Right atrium auricular region (tissue), 2 donors: ENCODE results near the gene BAIAP2L2. TPM values are rescaled to one million over a fixed set of nuclear protein-coding genes. Genes with fewer than 3 reads are reported as not detected.

Experiments
- DNase-seq: peaks from one replicate; pipeline ENCODE4 v3.0.0-alpha.2; 2019; ENCODE audit warnings: low spot score
- H3K27ac ChIP-seq, 2 donors: fragments of 200-600 bp; sonication (generic); 1 replicate in 1 of 2; 2 replicates in 1 of 2; pipeline ENCODE4 v1.5.1; 2016 to 2019
- H3K27me3 ChIP-seq, 2 donors: fragments of 200-600 bp; sonication (generic); one replicate each; pipeline versions ENCODE4 v1.5.1 to v1.6.0; 2017 to 2019
- H3K36me3 ChIP-seq: fragments of 200-600 bp; sonication (generic); one replicate; pipeline ENCODE4 v1.5.1; 2016
- H3K4me1 ChIP-seq, 2 donors: fragments of 200-600 bp; sonication (generic); one replicate each; pipeline versions ENCODE4 v1.5.1 to v1.6.0; 2017 to 2019
- H3K4me3 ChIP-seq, 2 donors: fragments of 200-600 bp; sonication (generic); 1 replicate in 1 of 2; 2 replicates in 1 of 2; pipeline ENCODE4 v1.5.1; 2017 to 2019; ENCODE audit warnings: mild to moderate bottlenecking in 1 of 2, moderate library complexity in 1 of 2
- H3K9me3 ChIP-seq, 2 donors: fragments of 200-600 bp; sonication (generic); one replicate each; pipeline ENCODE4 v1.5.1; 2019
- CTCF ChIP-seq, 2 donors: fragments of 200-600 bp; sonication (generic); IDR thresholded peaks; one replicate each; pipeline ENCODE4 v1.5.1; 2019; ENCODE audit warnings: antibody characterized with exemption in 2 of 2
- total RNA-seq, 2 donors: library from RNA; depleted of rRNA; stranded (reverse); fragments of >200 nt; gene quantifications; one replicate each; pipeline ENCODE4 v1.1.0, GENCODE V29; 2016

BAIAP2L2 gene
- total RNA-seq, 2 donors from 2014 or later, result 0.63 TPM; not detected in 1

- DNase-seq, result no peak
- no peak for TF ChIP-seq CTCF (IDR thresholded peaks at IDR 0.05)
- H3K4me3 ChIP-seq, result no peak overlapping the region
These were observed 13.4 kb downstream of the BAIAP2L2 start for GRCh38 chr22:38097058-38097457.

GRCh38 chr22:38089474-38089851, 21.0 kb downstream of the BAIAP2L2 start:
- no peaks in the 10 kb centered on the region for H3K27me3 ChIP-seq
- no peak for DNase-seq
- H3K4me3 ChIP-seq, result peak overlapping the region in 1 of 2 donors; percentile 46
- H3K9me3 ChIP-seq, result no peaks in the 10 kb centered on the region
- H3K4me1 ChIP-seq, result peaks cover 0 to 16% of the 10 kb centered on the region in 2 donors
- no peak for TF ChIP-seq CTCF (IDR thresholded peaks at IDR 0.05)
- no peaks in the 10 kb centered on the region for H3K36me3 ChIP-seq
- H3K27ac ChIP-seq, result no peak overlapping the region

More at GRCh38 chr22:38097058-38097457, 13.4 kb downstream of the BAIAP2L2 start:
- H3K27ac ChIP-seq, result no peak overlapping the region
- H3K4me1 ChIP-seq, result peaks cover 0 to 14% of the 10 kb centered on the region in 2 donors
- no peaks in the 10 kb centered on the region for H3K36me3 ChIP-seq
- H3K27me3 ChIP-seq, result no peaks in the 10 kb centered on the region
- H3K9me3 ChIP-seq, result no peaks in the 10 kb centered on the region

GRCh38 chr22:38088629-38089473, 21.6 kb downstream of the BAIAP2L2 start:
- Histone ChIP-seq H3K27me3 (no peaks in the 10 kb centered on the region), H3K27ac (no peak overlapping the region), H3K4me3 (peak overlapping the region in 1 of 2 donors; percentile 46), H3K36me3 (no peaks in the 10 kb centered on the region), H3K9me3 (no peaks in the 10 kb centered on the region), H3K4me1 (peaks cover 0 to 16% of the 10 kb centered on the region in 2 donors)
- DNase-seq, result no peak
- no peak for TF ChIP-seq CTCF (IDR thresholded peaks at IDR 0.05)

GRCh38 chr22:38087855-38088254, 22.6 kb downstream of the BAIAP2L2 start:
- peaks cover 0 to 16% of the 10 kb centered on the region in 2 donors for H3K4me1 ChIP-seq
- H3K9me3 ChIP-seq, result no peaks in the 10 kb centered on the region
- H3K36me3 ChIP-seq, result no peaks in the 10 kb centered on the region
- DNase-seq, result no peak
- no peak for TF ChIP-seq CTCF (IDR thresholded peaks at IDR 0.05)
- no peak overlapping the region for H3K4me3 ChIP-seq
- no peaks in the 10 kb centered on the region for H3K27me3 ChIP-seq
- H3K27ac ChIP-seq, result no peak overlapping the region

GRCh38 chr22:38086942-38087341, 23.5 kb downstream of the BAIAP2L2 start:
- H3K9me3 ChIP-seq, result no peaks in the 10 kb centered on the region
- DNase-seq, result no peak

More at GRCh38 chr22:38086942-38087341, 23.5 kb downstream of the BAIAP2L2 start:
- Histone ChIP-seq H3K27me3 (no peaks in the 10 kb centered on the region), H3K27ac (no peak overlapping the region), H3K4me3 (no peak overlapping the region), H3K36me3 (no peaks in the 10 kb centered on the region), H3K4me1 (peaks cover 0 to 22% of the 10 kb centered on the region in 2 donors)
- TF ChIP-seq CTCF (IDR thresholded peaks at IDR 0.05), result no peak
